Activated naive CD4-positive, alpha-beta T cell treated with anti-CD3 and anti-CD28 coated beads for 36 hours (primary cell): Measurements from ENCODE around the gene DNAJC4. TPM values are rescaled to one million over a fixed set of nuclear protein-coding genes. Genes with fewer than 3 reads are reported as not detected.

Experiments used
- CTCF ChIA-PET: fragments of 350-600 bp; sonication (Branson Sonifier 250); formaldehyde crosslinking; loops from one replicate; lab custom pipeline; 2021; ENCODE audit warnings: antibody characterized with exemption; lab: Charles Lee
- DNase-seq: peaks from one replicate; pipeline ENCODE4 v3.0.0-alpha.2; 2020
- H3K27ac Mint-ChIP-seq: one replicate; pipeline ENCODE4 v1.8.0; 2021; ENCODE audit warnings: mild to moderate bottlenecking, mixed read lengths
- H3K27me3 Mint-ChIP-seq: one replicate; pipeline ENCODE4 v1.8.0; 2021; ENCODE audit warnings: low read depth, mixed read lengths
- H3K36me3 Mint-ChIP-seq: one replicate; pipeline ENCODE4 v1.8.0; 2021; ENCODE audit warnings: low read depth, mixed read lengths
- H3K4me1 Mint-ChIP-seq: one replicate; pipeline ENCODE4 v1.8.0; 2021; ENCODE audit warnings: low read depth, mixed read lengths
- H3K4me3 Mint-ChIP-seq: one replicate; pipeline ENCODE4 v1.8.0; 2021; ENCODE audit warnings: mild to moderate bottlenecking, moderate library complexity, mixed read lengths
- H3K9me3 Mint-ChIP-seq: one replicate; pipeline ENCODE4 v1.8.0; 2021; ENCODE audit warnings: mixed read lengths
- intact Hi-C: fragments of 100-400 bp; cut with micrococcal nuclease; formaldehyde crosslinking; loops from one replicate; pipeline ENCODE4 v1.15.1; 2023
- total RNA-seq, 2 experiments: library from RNA; stranded (reverse); gene quantifications; one replicate each; pipeline ENCODE4 v1.2.3, GENCODE V29; 2021

The DNAJC4 gene
- total RNA-seq, 2 experiments from 2014 or later = 16.9 to 19.3 TPM

DNA sequence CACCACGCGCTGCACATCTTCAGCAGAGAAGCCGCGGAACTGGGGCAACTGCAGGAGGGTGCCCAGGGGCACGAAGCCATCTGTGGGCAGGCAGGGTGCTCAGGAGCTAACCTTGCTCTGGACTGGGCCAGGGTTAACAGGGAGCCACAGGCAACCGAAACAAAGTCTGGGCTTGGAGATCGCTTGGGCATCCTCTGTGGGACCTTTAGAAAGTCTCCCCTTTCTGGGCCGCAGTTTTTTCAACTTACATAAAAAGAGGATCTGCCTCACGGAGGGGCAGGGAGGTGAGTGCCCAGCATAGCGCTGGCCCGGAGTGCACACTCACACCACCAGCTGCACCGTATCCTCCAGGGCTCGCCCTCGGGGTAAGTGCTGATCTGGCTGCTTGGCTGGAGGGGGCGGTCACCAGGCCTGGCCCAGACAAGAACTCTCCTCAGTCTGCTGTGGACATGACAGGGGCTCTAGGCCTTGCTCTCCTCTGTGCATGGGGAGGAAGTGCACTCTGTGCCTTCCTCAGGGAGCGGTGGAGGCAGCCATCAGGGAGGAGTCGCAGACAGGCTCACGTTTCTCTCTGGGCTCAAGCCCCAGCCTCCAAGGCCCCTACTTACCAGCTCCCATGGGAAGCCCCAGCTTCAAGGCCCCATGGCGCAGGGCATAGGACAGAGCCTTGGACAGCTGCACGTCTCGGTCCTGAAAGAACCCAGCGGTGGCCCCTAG lies 5.3 kb upstream of the DNAJC4 start:
- H3K27me3 Mint-ChIP-seq = no peaks in the 10 kb centered on the region
- CTCF ChIA-PET = interaction anchor here (0.6 to 3.2 kb wide), 4 partner anchors 18 to 606 kb away, joined by 5 to 13 read pairs (median 8); partner anchors contain the start of gene FERMT3
- no peaks in the 10 kb centered on the region for H3K9me3 Mint-ChIP-seq
- H3K27ac Mint-ChIP-seq = peak overlapping the region; percentile 90
- intact Hi-C loops = no loop called here
- peaks cover 33% of the 10 kb centered on the region for H3K4me1 Mint-ChIP-seq
- DNase-seq = no peak
- H3K4me3 Mint-ChIP-seq = peak overlapping the region; percentile 87
- peaks cover 5% of the 10 kb centered on the region for H3K36me3 Mint-ChIP-seq

DNA sequence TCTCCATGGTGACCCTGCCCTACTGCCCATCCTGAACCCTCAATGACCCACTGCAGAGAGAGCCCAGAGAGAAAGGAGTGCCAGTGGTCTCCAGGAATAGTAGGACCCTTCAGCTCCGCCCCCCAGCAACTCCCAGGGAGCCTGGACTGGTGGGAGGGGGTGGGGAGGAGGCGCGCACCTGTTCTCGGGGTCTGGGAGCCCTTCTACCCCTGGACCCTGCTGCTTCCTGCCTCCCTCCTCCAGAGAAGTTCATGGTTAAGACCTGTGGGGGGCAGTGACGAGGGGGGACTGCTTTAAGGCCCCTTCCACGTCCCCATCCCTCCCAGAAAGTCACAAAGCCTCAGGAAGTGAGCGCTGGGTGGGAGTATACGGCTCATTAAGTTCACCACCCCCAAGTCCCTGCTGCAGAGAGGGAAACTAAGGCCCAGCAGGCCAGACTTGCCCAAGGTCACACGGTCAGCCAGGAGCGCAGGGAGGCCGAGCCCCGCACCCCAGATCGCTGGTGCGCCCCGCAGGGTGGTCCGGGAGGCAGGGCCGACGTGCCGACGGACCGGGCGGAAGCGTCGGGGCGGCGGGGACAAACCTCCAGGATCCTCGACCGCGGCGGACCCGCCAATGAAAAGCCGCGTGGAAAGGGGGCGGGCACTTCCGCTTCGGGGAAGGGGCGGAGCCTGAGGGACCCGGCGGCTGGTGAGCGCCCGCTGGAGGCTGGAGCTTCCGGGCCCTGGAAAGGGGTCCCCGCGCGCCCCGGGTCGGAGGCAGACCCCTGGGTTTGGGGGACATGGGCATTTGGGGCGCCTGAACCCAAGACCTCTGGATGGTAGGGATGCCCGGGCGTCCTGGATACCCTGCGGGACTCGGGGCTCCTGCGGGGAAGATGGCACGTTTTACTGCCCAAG lies 4.5 kb upstream of the DNAJC4 start, which contains the start of the genes NUDT22 and TRPT1:
Gene NUDT22, plus strand, starts transcription at position 667 of the 899 bp plus-strand sequence. CDS start 379 bp downstream, outside the sequence.
Gene TRPT1, minus strand, starts transcription at position 579 of the 899 bp plus-strand sequence. Its CDS starts 326 bp downstream, at position 253.
- Mint-ChIP-seq H3K4me1 (peaks cover 34% of the 10 kb centered on the region), H3K27me3 (no peaks in the 10 kb centered on the region), H3K4me3 (peak within 1 kb of the TSS; percentile 87), H3K9me3 (no peaks in the 10 kb centered on the region), H3K27ac (peak within 1 kb of the TSS; percentile 90), H3K36me3 (peaks cover 4% of the 10 kb centered on the region)
- CTCF ChIA-PET = interaction anchor here (0.9 to 3.2 kb wide), 4 partner anchors 10 to 76 kb away, joined by 3 to 13 read pairs (median 9); partner anchors contain the start of gene FERMT3
- peak; percentile 94 for DNase-seq
- intact Hi-C loops = loop anchor here (1.0 kb wide), 5 partner anchors 15 to 58 kb away; partner anchors contain the start of genes BAD and FKBP2

DNA sequence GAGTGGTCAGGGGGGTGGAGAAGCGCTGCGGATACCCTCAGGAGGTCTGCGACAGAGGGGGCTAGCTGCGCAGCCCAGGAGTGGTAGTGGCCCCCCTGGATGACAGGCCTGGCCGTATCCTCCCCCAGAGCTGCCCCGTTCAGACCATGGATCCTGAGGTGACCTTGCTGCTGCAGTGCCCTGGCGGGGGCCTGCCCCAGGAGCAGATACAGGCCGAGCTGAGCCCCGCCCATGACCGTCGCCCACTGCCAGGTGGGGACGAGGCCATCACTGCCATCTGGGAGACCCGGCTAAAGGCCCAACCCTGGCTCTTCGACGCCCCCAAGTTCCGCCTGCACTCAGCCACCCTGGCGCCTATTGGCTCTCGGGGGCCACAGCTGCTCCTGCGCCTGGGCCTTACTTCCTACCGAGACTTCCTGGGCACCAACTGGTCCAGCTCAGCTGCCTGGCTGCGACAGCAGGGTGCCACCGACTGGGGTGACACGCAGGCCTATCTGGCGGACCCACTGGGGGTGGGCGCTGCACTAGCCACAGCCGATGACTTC lies 3.8 kb upstream of the DNAJC4 start:
- Mint-ChIP-seq H3K4me3 (peak overlapping the region; percentile 87), H3K4me1 (peaks cover 39% of the 10 kb centered on the region), H3K27me3 (no peaks in the 10 kb centered on the region), H3K9me3 (no peaks in the 10 kb centered on the region), H3K27ac (peak overlapping the region; percentile 85), H3K36me3 (peaks cover 2% of the 10 kb centered on the region)
- CTCF ChIA-PET = interaction anchor here (0.9 to 3.2 kb wide), 6 partner anchors 9 to 78 kb away, joined by 3 to 13 read pairs (median 6); partner anchors contain the start of gene FERMT3
- DNase-seq = peak; percentile 71
- intact Hi-C loops = loop anchor here (1.0 kb wide), 5 partner anchors 15 to 58 kb away; partner anchors contain the start of genes BAD and FKBP2

DNA sequence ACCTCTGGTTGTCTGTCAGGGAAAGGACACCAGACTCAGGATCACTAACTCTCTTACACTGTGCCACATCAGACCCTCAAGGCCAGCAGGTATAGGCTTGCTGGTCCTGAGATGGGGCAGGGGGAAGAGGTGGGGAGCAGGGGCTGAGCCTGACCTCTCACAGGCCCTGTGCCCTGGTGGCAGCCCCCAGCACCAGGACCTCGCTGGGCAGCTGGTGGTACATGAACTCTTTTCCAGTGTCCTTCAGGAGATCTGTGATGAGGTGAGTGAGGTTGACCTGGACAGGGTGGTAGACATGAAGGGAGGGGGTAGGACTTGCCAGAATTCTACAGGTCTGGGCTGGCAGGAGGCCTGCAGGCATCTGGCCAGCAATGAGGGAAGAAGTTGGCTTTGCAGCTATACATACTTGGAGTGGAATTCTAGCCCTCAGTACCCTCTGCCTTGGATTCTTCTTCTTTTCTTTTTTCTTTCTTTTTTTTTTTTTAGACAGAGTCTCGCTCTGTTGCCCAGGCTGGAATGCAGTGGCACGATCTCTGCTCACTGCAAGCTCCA lies 2.9 kb upstream of the DNAJC4 start:
- intact Hi-C loops = no loop called here
- no peak for DNase-seq

DNA sequence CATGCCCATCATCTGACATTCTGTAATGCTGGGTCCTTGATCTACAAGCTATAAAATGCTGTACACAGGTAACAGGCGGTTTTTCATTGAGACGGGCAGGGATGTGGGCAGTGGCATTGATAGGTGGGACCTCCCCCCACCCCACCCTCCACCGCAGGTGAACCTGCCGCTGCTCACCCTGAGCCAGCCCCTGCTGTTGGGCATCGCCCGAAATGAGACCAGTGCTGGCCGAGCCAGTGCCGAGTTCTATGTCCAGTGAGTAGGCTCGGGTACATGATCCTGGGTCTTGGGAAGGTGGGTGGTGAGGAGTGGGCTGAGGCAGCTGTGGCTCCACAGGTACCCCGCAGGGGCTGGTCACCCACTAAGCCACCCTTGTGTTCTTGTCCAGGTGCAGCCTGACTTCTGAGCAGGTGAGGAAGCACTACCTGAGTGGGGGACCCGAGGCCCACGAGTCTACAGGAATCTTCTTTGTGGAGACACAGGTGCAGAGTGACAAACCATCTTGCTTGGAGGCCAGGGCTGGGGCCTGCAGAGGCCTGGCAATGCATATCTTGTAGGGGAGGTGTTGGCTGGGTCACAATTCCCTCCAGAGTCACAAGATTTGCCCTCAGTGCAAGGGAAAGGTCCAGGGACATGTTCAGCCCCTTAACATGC lies 1.1 kb upstream of the DNAJC4 start:
- H3K36me3 Mint-ChIP-seq = peaks cover 2% of the 10 kb centered on the region
- H3K4me3 Mint-ChIP-seq = peak overlapping the region; percentile 78
- H3K9me3 Mint-ChIP-seq = no peaks in the 10 kb centered on the region
- DNase-seq = no peak
- CTCF ChIA-PET = no interaction called here
- H3K27me3 Mint-ChIP-seq = no peaks in the 10 kb centered on the region
- H3K4me1 Mint-ChIP-seq = peaks cover 44% of the 10 kb centered on the region
- intact Hi-C loops = no loop called here
- H3K27ac Mint-ChIP-seq = no peak overlapping the region

More for the DNA sequence above, 2.9 kb upstream of the DNAJC4 start:
- CTCF ChIA-PET = interaction anchor here (1.0 to 3.2 kb wide), 5 partner anchors 21 to 77 kb away, joined by 3 to 13 read pairs (median 7); partner anchors contain the start of gene FERMT3
- peaks cover 2% of the 10 kb centered on the region for H3K36me3 Mint-ChIP-seq
- H3K9me3 Mint-ChIP-seq = no peaks in the 10 kb centered on the region
- peak overlapping the region; percentile 87 for H3K4me3 Mint-ChIP-seq
- H3K27me3 Mint-ChIP-seq = no peaks in the 10 kb centered on the region
- H3K4me1 Mint-ChIP-seq = peaks cover 44% of the 10 kb centered on the region
- H3K27ac Mint-ChIP-seq = peak overlapping the region; percentile 85

DNA sequence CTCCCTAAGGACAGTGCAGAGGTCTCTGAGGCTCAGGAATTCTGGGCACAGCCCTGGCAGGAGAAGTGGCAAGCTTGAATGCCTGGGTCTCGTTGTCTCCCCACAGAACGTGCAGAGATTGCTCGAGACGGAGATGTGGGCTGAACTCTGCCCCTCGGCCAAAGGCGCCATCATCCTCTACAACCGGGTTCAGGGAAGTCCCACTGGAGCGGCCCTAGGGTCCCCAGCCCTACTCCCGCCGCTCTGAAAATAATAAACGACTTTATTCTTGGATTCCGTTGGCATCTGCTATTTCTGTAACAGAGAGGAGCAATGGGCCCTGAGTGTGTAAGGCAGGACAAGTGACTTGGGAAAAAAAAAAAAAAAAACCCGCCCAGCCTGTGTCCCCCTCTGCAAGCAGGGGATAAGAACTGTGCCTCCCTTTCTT lies 591 bp upstream of the DNAJC4 start:
- CTCF ChIA-PET = no interaction called here
- peak overlapping the region; percentile 71 for H3K27ac Mint-ChIP-seq
- peaks cover 2% of the 10 kb centered on the region for H3K36me3 Mint-ChIP-seq
- H3K27me3 Mint-ChIP-seq = no peaks in the 10 kb centered on the region
- intact Hi-C loops = loop anchor here (1.0 to 2.0 kb wide), 5 partner anchors 12 to 76 kb away; partner anchors contain the start of genes ESRRA, FKBP2 and PPP1R14B
- H3K4me3 Mint-ChIP-seq = peak overlapping the region; percentile 78
- peaks cover 44% of the 10 kb centered on the region for H3K4me1 Mint-ChIP-seq
- DNase-seq = no peak
- no peaks in the 10 kb centered on the region for H3K9me3 Mint-ChIP-seq

DNA sequence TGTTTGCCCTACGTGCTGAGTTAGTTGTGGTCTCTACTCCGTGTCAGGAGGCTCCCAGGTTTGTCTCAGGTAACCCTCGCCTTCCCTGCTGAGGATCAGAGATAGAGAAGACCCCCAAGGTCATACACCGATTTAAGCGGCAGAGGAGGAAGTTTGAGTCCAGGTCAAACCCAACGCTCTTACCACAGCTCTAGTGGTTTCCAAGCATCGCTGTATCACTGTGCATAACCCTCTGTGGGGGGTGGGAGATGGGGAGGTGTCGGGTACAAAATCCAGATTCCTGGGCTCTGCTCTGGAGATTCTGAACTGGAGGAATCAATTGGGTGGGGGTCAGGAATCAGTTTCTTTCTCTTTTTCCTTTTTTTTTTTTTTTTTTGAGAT lies 627 bp downstream of the DNAJC4 start:
- intact Hi-C loops = loop anchor here (1.0 to 2.0 kb wide), 5 partner anchors 10 to 74 kb away; partner anchors contain the start of genes ESRRA, FKBP2 and PPP1R14B
- Mint-ChIP-seq H3K4me1 (peaks cover 47% of the 10 kb centered on the region), H3K4me3 (peak overlapping the region; percentile 78), H3K27ac (peak overlapping the region; percentile 75), H3K9me3 (no peaks in the 10 kb centered on the region), H3K36me3 (peaks cover 3% of the 10 kb centered on the region), H3K27me3 (no peaks in the 10 kb centered on the region)
- DNase-seq = no peak
- CTCF ChIA-PET = no interaction called here

DNA sequence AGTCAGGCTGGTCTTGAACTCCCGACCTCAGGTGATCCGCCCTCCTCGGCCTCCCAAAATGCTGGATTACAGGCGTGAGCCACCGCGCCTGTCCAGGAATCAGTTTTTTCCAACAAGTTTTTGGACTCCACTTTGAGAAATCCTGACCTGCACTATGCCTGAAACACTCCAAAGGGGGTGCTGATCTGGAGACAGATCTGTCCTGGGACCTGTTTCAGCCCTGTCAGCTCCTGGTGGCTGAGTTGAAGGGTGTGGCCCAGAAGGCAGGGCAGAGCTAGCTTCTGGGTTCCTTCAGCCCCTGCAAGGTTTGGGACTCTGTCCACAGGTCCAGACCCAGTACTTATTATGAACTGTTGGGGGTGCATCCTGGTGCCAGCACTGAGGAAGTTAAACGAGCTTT lies 1.2 kb downstream of the DNAJC4 start:
- intact Hi-C loops = loop anchor here (2.0 kb wide), 1 partner anchor 15 kb away; the partner anchor contains the start of gene PPP1R14B
- no peaks in the 10 kb centered on the region for H3K27me3 Mint-ChIP-seq
- CTCF ChIA-PET = interaction anchor here (1.6 kb wide), 1 partner anchor 27 kb away, joined by 7 read pairs; no protein-coding TSS in a partner anchor
- peaks cover 47% of the 10 kb centered on the region for H3K4me1 Mint-ChIP-seq
- peak overlapping the region; percentile 78 for H3K4me3 Mint-ChIP-seq
- no peak for DNase-seq
- no peak overlapping the region for H3K27ac Mint-ChIP-seq
- H3K9me3 Mint-ChIP-seq = no peaks in the 10 kb centered on the region
- peaks cover 3% of the 10 kb centered on the region for H3K36me3 Mint-ChIP-seq

DNA sequence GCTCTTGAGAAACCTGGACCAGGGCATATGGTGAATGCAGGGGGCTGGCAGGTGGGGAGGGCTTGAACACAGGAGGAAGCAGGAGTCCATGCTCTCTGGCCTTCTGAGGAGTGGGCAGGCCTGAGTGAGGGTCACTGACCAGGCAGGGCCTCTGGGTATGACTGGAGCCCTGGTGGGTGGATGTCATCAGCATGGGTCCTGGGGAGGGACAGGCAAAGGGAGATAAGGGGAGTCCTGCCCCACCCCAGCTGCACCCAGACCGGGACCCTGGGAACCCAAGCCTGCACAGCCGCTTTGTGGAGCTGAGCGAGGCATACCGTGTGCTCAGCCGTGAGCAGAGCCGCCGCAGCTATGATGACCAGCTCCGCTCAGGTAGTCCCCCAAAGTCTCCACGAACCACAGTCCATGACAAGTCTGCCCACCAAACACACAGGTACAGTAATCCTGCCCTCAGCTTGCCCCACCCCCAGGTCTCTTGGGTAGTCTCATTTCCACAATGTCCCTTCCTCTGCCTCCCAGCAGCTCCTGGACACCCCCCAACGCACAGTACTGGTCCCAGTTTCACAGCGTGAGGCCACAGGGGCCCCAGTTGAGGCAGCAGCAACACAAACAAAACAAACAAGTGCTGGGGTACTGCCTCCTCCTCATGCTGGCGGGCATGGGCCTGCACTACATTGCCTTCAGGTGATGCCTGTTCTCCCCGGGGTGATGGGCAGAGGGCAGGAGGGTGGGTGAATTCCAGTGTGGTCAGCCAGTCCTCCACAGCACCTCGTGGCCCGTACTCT lies 2.0 kb downstream of the DNAJC4 start:
- peak overlapping the region; percentile 78 for H3K4me3 Mint-ChIP-seq
- no peak for DNase-seq
- intact Hi-C loops = no loop called here
- H3K27me3 Mint-ChIP-seq = no peaks in the 10 kb centered on the region
- peaks cover 4% of the 10 kb centered on the region for H3K36me3 Mint-ChIP-seq
- H3K9me3 Mint-ChIP-seq = no peaks in the 10 kb centered on the region
- H3K27ac Mint-ChIP-seq = peak overlapping the region; percentile 39
- CTCF ChIA-PET = interaction anchor here (1.6 kb wide), 1 partner anchor 28 kb away, joined by 7 read pairs; no protein-coding TSS in a partner anchor
- peaks cover 44% of the 10 kb centered on the region for H3K4me1 Mint-ChIP-seq

DNA sequence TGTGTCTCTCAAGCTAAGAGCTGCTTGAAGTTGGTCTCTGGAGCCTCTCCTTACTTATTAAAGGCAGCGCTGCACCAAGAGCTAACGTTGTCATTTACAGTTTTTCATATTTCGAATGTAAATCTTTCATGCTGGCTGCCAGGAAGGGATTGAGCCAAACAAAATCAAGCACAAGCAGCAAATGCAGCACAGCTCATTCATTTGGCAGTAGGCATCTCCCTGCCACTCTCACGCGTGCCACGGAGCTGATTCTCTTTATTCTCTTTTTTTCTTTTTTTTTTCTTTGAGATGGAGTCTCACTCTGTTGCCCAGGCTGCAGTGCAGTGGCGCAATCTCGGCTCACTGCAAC lies 2.6 kb downstream of the DNAJC4 start:
- CTCF ChIA-PET = interaction anchor here (1.6 kb wide), 1 partner anchor 28 kb away, joined by 7 read pairs; no protein-coding TSS in a partner anchor
- Mint-ChIP-seq H3K4me1 (peaks cover 39% of the 10 kb centered on the region), H3K27ac (no peak overlapping the region), H3K9me3 (no peaks in the 10 kb centered on the region), H3K27me3 (no peaks in the 10 kb centered on the region), H3K4me3 (peak overlapping the region; percentile 61), H3K36me3 (peaks cover 4% of the 10 kb centered on the region)
- DNase-seq = no peak
- intact Hi-C loops = no loop called here
